ENCODE measurements around the gene ATF2. TPM values are rescaled to one million over a fixed set of nuclear protein-coding genes. Genes with fewer than 3 reads are reported as not detected.

ATF2 gene
- total and polyA plus RNA-seq, 2 experiments from 2014 or later: 23.0 to 53.5 TPM

- Histone ChIP-seq H3K27me3 (no peaks in the 10 kb centered on the region), H3K79me2 (no peaks in the 10 kb centered on the region), H3K4me2 (no peak overlapping the region), H3K9me2 (replicated peaks; ENCODE audit: insufficient read depth) (no peaks in the 10 kb centered on the region), H3K4me3 (no peak overlapping the region), H4K20me1 (ENCODE audit: insufficient read depth, poor library complexity, severe bottlenecking) (no peaks in the 10 kb centered on the region), H3K9me3 (ENCODE audit: low read depth) (no peaks in the 10 kb centered on the region), H3K27ac (no peak overlapping the region), H3K4me1 (ENCODE audit: insufficient read depth) (no peaks in the 10 kb centered on the region), H2AFZ (no peak overlapping the region), H3K36me3 (replicated peaks; ENCODE audit: insufficient read depth, low read depth) (no peaks in the 10 kb centered on the region)
- TF ChIP-seq EZH2 (IDR thresholded peaks at IDR 0.05; ENCODE audit: borderline replicate concordance) (no peak), EZH2phosphoT487 (IDR thresholded peaks at IDR 0.05; ENCODE audit: low read depth, severe bottlenecking, unreplicated experiment) (no peak)
- TF ChIP-seq, protein P1, sequence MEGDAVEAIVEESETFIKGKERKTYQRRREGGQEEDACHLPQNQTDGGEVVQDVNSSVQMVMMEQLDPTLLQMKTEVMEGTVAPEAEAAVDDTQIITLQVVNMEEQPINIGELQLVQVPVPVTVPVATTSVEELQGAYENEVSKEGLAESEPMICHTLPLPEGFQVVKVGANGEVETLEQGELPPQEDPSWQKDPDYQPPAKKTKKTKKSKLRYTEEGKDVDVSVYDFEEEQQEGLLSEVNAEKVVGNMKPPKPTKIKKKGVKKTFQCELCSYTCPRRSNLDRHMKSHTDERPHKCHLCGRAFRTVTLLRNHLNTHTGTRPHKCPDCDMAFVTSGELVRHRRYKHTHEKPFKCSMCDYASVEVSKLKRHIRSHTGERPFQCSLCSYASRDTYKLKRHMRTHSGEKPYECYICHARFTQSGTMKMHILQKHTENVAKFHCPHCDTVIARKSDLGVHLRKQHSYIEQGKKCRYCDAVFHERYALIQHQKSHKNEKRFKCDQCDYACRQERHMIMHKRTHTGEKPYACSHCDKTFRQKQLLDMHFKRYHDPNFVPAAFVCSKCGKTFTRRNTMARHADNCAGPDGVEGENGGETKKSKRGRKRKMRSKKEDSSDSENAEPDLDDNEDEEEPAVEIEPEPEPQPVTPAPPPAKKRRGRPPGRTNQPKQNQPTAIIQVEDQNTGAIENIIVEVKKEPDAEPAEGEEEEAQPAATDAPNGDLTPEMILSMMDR (IDR thresholded peaks at IDR 0.05; ENCODE audit: poor library complexity): no peak
- 70% methylated on average over 1 of the region's 1 CpG for WGBS (ENCODE audit: low lambda C conversion rate, missing lambda C conversion rate)
- DNase-seq (ENCODE audit: low spot score): no peak
Measured at GRCh38 chr2:175188761-175189160, 20.8 kb upstream of the ATF2 start.

DNA sequence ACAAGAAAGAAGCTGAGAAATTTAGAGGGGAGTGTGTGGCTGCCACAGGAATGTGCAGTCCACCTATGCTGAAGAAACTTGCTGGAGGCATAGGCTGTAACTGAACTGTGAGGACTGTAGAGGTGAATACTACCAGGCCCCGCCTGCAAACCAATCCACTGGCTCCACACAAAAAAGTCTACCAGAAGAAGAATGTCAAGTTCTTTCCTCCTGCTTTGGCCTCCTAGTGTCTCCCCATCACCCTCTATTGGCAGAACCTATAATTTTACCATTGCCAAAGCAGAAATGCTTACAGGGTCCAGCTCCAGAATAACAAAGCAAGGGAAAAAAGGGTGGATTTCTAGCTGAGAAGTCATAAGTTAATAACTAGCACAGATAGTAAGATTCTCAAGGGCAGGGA, 19.4 kb upstream of the ATF2 start:
- 100% methylated on average over 1 of the region's 1 CpG for WGBS (ENCODE audit: low lambda C conversion rate, missing lambda C conversion rate)
- Histone ChIP-seq H3K27ac (no peak overlapping the region), H3K4me3 (no peak overlapping the region), H3K4me2 (no peak overlapping the region), H2AFZ (no peak overlapping the region), H4K20me1 (ENCODE audit: insufficient read depth, poor library complexity, severe bottlenecking) (no peaks in the 10 kb centered on the region), H3K4me1 (ENCODE audit: insufficient read depth) (no peaks in the 10 kb centered on the region), H3K9me2 (replicated peaks; ENCODE audit: insufficient read depth) (no peaks in the 10 kb centered on the region), H3K36me3 (replicated peaks; ENCODE audit: insufficient read depth, low read depth) (no peaks in the 10 kb centered on the region), H3K9me3 (ENCODE audit: low read depth) (no peaks in the 10 kb centered on the region), H3K79me2 (peaks cover 2% of the 10 kb centered on the region), H3K27me3 (no peaks in the 10 kb centered on the region)
- no peak for TF ChIP-seq EZH2 (IDR thresholded peaks at IDR 0.05; ENCODE audit: borderline replicate concordance)
- TF ChIP-seq, protein P1 (IDR thresholded peaks at IDR 0.05; ENCODE audit: poor library complexity): peak; percentile 14
- TF ChIP-seq EZH2phosphoT487 (IDR thresholded peaks at IDR 0.05; ENCODE audit: low read depth, severe bottlenecking, unreplicated experiment): no peak
- DNase-seq (ENCODE audit: low spot score): peak; percentile 10

DNA sequence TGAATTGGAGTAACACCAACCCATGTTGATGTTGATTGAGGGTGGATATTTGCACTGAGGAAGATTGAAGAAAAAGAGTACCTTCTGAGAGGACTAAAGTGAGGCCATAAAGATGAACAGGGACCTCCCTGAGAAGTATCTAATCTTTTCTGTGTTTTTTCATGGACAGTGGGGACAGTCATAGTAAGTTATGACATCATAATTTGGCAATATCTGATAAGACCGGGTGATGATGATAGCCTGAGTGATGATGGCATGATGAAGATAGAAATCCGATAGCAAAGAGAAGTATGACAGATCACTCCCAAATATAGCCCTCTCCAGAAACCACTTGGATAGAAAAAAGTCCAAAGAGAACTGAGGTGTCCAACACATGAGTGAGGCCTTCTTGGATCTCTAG, 15.7 kb upstream of the ATF2 start:
- Histone ChIP-seq H3K27ac (no peak overlapping the region), H3K4me1 (ENCODE audit: insufficient read depth) (peaks cover 7% of the 10 kb centered on the region), H3K4me3 (no peak overlapping the region), H2AFZ (no peak overlapping the region), H3K9me2 (replicated peaks; ENCODE audit: insufficient read depth) (no peaks in the 10 kb centered on the region), H4K20me1 (ENCODE audit: insufficient read depth, poor library complexity, severe bottlenecking) (peaks cover 13% of the 10 kb centered on the region), H3K9me3 (ENCODE audit: low read depth) (no peaks in the 10 kb centered on the region), H3K27me3 (no peaks in the 10 kb centered on the region), H3K4me2 (no peak overlapping the region), H3K79me2 (peaks cover 36% of the 10 kb centered on the region), H3K36me3 (replicated peaks; ENCODE audit: insufficient read depth, low read depth) (peaks cover 6% of the 10 kb centered on the region)
- TF ChIP-seq, protein P1 (IDR thresholded peaks at IDR 0.05; ENCODE audit: poor library complexity): no peak
- TF ChIP-seq EZH2 (IDR thresholded peaks at IDR 0.05; ENCODE audit: borderline replicate concordance): no peak
- no peak for DNase-seq (ENCODE audit: low spot score)
- WGBS (ENCODE audit: low lambda C conversion rate, missing lambda C conversion rate): 93% methylated on average over 2 of the region's 2 CpGs

GRCh38 chr2:175181877-175182308, 13.9 kb upstream of the ATF2 start:
- H2AFZ ChIP-seq: peak overlapping the region; percentile 91
- H3K4me1 ChIP-seq (ENCODE audit: insufficient read depth): peaks cover 7% of the 10 kb centered on the region
- no peaks in the 10 kb centered on the region for H3K9me3 ChIP-seq (ENCODE audit: low read depth)
- H3K36me3 ChIP-seq (replicated peaks; ENCODE audit: insufficient read depth, low read depth): peaks cover 6% of the 10 kb centered on the region
- TF ChIP-seq EZH2 (IDR thresholded peaks at IDR 0.05; ENCODE audit: borderline replicate concordance) (no peak), EZH2phosphoT487 (IDR thresholded peaks at IDR 0.05; ENCODE audit: low read depth, severe bottlenecking, unreplicated experiment) (no peak)
- TF ChIP-seq, protein P1 (IDR thresholded peaks at IDR 0.05; ENCODE audit: poor library complexity): no peak
- peak overlapping the region; percentile 77 for H3K4me2 ChIP-seq
- WGBS (ENCODE audit: low lambda C conversion rate, missing lambda C conversion rate): 57% methylated on average over 5 of the region's 5 CpGs
- DNase-seq (ENCODE audit: low spot score): no peak
- H3K27ac ChIP-seq: peak overlapping the region; percentile 81
- H3K4me3 ChIP-seq: peak overlapping the region; percentile 1
- H3K27me3 ChIP-seq: no peaks in the 10 kb centered on the region
- peaks cover 51% of the 10 kb centered on the region for H3K79me2 ChIP-seq
- H4K20me1 ChIP-seq (ENCODE audit: insufficient read depth, poor library complexity, severe bottlenecking): peaks cover 23% of the 10 kb centered on the region
- no peaks in the 10 kb centered on the region for H3K9me2 ChIP-seq (replicated peaks; ENCODE audit: insufficient read depth)
